HS-5 (cell line): ENCODE data around the gene SORBS2.

ENCODE experiments used
- DNase-seq: peaks from one replicate; pipeline ENCODE4 v3.0.0-alpha.2; 2012; ENCODE audit warnings: low read depth

The SORBS2 gene

DNA sequence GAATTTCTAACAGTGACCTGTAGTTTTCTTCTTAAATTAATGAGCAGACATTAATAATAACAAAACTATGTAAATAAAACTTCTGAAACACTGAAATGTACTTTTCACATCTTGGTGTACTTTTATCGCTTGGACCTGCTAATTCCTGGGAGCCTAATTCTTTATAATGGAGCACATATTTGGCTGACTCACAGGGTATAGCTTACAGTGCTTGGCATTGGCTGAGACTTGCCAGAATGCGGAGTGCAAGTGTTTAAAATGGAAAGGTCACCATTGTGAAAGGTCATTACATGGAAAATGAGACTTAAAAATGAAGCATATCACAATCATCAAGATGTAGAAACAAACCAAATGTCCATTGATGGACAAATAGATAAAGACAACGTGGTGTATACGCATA is 139.4 kb downstream of the SORBS2 start:
- no peak for DNase-seq

DNA sequence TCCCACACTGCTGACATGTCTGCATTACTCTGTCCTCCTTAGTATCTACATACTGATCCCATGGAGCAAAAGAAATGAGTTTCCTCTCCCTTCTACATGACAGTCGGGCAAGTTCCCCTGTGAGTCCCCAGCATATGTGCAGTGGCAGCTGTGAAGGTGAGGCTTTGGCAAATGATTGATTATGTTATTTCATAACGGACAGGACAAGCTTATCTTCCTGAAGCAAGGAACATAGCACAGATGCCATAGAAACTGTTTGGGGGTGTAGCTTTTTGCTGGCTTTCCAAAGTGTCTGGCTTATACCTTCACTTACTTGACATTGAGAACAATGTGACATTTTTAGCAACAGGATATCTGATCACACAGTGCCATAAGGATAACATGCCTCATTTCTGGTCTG is 139.8 kb downstream of the SORBS2 start:
- no peak for DNase-seq

DNA sequence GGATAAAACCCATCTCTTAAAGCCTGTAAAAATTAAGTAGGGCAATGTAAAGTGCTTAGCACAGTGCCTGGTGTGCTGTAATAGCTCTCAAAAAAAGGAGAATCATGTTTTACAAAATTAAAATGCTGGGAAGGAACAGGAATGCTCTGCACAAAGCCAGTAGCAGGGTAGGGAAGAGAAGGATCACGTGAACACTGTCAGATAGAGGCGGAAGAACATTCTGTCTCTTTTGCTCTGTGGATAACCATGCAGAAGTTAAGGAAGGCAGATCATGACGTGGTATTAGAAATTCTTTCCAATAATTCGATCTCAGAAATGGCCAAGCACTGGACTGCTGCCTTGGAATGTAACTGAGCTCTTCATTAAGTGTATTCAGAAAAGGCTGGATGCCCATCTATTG is 140.5 kb downstream of the SORBS2 start:
- no peak for DNase-seq

DNA sequence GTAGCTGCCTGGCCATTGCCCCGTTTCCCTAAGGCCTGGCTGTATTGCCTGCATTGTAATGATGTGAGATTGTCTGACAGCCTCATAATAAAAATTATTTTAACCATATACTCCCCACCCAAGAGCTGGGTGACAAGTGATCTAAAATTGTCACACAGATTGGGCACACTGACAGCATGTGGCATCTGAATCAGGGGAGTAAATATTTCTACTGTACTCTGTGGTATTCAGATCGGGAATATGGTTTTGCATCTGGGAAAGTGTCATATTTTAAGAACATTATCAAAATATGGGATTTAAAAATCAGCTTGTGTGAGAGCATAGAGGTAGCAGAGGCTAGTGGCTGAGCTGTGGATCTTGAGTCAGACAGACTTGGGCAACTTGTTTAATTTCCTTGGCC is 140.9 kb downstream of the SORBS2 start:
- DNase-seq, result no peak

DNA sequence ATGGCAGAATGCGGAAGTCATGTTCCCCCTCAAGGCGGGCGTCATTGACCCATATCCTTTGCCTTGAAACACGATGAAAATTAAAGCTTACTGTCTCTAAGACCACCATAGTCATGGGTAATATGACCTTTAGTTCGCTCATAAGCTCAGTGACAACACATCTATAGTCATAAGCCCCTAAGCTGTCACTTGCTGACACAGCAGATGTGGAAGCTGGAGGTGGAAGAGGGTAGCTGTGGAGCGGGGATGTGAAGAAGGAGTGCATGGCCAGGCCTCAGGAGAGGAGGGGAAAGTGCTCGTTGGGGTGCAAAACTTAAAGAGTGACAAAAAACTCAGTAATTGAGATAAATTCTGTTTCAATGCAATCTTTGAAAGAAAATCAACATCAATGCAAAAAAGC is 142.7 kb downstream of the SORBS2 start:
- no peak for DNase-seq

DNA sequence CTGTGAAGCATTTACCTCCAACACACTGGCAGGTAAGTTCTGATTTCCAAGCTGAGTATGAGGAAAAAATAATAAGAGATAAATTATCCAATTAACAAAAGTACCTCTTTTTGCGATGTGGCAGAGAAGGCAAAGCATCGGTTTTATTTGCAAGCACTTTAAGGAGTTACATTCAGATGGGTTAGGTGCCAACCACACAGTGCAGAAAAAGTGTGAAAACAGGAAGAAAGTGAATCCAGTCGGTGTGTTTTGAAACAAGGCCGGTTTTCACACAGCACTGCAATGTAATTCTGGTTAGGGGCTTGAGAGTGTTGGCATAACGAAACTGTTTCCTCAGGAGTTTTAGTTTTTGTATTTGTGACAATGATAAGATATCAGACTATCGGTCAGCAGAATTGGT is 145.8 kb downstream of the SORBS2 start:
- no peak for DNase-seq

DNA sequence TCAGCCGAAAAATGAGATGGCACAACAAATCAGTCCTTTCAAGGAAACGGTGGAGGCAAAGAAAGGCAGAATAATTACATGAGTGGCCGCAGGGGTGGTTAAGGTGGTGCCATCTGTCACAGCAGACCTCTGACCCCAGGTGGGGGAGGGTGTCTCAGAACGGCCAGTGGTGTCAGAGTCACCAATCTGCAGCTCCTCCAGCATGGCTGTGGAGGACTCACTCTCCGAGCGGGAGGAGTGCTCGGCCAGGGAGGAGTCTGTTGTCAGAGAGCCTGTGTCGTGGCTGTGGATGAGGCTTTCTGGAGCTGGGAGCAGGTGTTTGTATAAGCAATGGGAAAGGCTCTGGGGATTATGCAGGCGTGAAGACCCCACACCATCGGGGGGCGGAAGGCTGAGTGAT is 146.3 kb downstream of the SORBS2 start:
- DNase-seq, result no peak

DNA sequence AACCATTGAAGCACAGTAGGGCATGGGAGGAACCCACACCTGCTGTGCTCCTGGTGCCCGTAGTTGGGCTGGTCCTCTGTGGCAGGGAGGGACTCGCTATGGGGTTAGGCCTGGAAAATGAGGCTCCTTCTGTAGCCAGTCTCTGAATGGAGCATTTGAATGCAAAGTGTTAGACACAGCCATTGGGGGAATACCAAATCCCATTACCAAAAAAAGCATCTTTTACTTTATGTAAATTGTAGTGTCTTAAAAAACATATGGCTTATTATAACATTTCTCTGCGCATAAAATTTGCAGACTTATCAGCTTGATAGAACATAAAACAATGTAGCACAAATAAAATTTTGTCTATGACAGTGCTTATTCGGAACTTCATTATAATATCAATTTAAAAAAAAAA is 147.5 kb downstream of the SORBS2 start:
- no peak for DNase-seq

DNA sequence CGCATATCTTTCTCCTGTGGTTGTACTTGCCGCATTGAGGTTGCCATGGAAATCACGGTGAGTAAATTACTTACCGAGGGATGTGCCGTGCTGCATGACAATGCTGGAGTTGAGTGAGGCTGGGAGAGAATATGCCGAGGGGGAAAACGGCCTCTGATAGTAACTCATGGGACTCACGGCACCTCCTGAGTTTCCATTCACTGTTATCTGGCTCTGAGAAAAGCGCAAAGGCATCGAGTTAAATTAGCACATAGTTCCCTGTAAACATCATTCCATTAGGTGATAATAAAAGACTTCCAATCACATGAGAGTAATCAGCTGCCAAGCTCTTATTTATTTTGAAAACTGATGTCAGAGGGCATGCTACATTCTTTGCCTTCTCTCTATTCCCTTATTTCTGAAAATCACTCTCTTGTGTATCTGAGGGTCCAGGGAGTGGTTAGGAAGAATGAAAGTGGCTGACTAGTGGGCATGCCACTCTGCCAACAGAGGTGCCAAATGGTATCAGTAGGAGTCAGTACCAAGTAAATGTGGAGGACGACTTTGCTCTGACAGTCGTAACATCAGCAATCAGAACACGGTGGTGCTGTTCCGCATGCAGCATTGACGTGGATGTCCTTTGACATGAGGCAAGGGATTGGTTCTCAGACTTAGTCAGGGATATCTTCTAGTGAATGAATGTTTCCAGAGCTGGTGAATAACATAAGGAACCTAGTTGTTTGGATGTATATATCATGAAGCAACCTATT is 149.8 kb downstream of the SORBS2 start:
- DNase-seq, result no peak

DNA sequence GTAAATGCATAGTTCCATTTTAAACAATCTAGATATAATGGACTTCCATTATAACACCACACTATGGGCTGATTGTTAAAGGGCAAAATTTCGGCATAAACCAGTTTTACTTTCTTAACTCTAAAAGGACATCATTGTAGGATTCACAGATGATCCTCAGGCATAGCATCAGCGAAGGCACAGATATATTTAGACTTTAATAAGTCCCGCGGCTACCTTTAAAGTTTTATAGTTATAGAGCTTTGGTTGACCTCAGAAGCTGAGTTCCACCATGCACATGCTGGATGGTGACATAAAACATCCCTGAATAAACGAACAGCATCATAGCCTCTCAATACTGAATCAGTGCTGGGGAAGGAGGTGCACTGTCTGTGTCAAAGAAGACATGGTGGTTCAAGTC is 151.7 kb downstream of the SORBS2 start:
- no peak for DNase-seq

DNA sequence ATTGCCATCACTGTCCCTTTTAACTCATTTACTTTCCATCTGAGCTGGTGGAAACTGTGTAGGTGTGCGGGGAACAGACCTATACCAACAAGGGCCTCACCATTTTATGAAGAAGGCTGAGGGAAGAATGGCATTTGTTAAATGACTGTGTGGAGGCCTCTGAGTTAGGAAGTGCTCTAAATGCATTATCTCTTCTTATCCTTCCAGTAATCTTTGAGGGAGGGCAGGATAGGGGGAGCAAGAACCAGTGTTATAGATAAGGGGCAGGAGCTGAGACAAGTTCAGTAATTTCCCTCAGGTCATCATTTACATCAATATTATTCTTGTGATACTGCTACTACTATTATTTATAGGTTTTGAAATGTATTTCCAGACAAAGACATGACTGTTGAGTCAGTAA is 154.3 kb downstream of the SORBS2 start:
- DNase-seq, result no peak

DNA sequence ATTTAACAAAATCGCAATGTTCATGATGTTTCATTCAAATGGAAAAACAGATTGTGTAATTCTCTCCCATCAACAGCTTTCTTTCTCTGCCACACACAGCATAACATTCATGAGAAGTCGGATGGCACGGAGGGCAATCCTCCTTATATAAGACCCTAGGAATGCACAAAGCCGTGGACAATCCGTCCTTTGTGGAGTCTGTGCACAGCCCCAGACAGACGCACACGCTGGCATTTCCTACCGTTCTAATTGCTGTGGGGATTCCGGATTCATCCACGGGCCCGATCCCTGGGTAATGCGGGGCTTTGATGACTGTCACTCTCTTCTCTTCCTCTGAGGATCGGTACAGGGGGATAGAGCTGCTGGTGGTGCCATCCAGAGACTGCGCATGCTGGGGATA is 154.8 kb downstream of the SORBS2 start:
- no peak for DNase-seq

DNA sequence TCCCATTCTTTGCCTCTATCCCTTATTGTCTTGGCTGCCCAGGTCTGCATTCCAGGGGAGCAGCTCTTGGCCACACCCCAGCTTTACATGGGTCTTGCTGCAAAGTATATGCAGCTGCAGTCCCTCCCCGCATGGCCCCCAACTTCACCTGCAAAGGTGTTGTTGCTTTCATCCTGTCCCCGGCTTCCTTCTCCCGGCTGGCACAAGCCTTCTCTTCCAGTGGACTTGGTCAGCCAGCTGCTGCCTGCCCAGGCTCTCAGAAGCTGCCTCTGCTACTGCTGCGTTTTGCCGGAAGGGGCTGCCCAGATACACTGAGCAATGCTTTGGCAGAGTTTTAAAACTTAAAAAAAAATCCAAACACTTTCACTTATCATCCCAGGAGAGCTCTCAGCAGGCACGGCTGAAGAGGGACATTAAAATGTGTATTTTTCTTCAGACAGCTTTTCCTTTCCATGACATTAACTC is 155.5 kb downstream of the SORBS2 start:
- no peak for DNase-seq

DNA sequence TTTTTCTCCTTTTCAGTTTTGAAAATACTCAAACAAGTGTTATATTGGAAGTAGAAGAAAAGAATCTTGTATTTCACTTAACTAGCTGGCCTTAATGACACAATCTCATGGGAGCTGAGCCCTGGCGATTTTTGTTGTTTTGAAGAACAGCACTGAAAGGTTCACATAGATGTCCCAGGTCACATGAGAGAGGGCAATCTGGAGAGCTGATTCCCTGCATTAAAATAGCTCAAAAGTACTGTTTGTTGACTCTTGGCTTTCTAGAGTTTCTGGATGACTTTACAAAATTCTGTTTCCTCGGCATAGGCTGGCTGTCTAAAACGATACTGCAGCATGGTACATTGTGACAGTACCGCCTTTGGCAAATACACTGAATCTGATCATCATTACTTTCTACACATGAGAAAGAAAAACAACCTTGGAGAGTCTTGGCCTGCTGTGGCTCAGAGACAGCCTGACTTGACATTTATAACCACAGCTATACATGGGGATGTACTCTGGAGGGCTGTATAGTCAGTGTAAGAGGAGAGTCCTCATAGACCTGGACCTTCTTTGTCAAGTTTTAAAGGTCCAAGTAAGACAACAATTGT is 156.9 kb downstream of the SORBS2 start:
- DNase-seq, result no peak

DNA sequence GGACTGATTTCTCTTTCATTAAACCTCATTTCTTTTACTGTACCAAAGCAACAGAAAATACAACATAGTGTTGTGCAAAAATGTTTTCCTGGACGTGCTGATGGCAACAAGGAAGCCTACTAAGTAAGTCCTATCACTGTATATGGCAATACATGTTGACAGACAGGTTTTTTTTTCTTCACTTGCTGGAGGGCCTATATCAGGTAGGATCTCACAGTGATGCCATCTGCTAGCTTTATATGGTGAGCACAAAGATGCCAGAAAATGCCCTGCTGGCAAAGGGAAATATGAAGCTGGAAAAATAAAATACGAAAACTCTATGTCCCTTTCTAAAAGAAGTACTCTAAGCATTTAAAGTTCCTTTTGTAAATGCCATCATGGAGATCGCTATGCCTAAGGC is 157.7 kb downstream of the SORBS2 start:
- no peak for DNase-seq

DNA sequence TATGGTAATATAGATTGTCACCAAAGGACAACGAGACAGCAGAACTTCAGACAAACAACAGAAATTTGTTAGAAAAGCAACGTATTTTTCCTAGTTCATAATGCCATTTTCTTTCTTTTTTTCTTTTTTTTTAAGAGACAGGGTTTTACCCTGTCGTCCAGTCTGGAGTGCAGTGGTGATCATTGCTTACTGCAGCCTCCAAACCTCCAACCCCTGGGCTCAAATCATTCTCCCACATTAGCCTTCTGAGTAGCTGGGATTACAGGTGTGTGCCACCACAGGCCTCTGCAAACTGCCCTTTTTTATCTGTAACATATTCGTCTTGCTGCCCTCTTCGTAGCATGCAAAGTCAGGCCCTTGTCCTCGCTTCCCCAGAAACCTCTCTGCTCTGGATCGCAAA is 160.1 kb downstream of the SORBS2 start:
- DNase-seq, result no peak

DNA sequence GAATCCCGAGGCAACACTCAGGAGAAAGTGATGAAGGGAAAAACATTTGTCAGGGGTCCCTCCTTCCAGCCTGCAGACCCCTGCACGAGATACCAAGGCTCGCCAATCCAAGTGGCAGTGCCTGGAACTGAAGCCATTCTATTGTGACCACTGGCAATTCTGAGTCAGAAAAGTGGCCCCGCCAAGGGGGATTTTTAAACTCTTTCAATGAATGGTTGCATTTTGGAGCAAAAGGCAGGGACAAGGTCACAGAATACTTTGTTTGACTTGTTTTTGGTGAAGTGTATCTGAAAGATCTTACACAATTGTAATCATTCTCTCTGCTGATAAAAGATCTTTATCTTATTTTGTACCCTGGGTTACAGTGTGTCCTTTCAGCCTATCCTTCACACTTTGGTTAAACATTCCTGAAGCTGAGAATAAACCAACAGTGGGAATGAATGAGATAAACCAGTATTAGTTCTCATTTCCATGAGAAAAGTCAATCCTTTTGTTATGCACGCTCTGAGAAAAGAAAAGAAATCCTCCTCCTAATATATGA is 160.8 kb downstream of the SORBS2 start:
- no peak for DNase-seq

DNA sequence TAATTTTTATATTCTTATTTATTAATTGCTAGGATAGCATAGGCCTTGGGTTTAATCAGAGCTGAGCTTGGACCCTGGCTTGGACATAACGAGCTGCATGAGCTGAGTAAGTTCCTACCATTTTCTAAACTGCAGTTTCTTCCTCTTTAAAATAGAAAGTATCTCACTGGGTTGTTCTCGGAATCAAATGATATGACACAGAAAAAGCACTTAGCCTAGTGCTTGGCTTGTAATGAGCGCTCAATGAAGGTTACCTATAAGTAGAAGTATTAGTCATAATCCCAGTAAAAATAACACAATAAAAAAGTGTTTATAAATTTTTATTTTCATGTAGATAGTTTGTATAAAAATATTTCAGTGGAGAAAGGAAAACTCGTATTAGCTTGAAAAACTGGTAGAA is 163.4 kb downstream of the SORBS2 start:
- DNase-seq, result no peak

DNA sequence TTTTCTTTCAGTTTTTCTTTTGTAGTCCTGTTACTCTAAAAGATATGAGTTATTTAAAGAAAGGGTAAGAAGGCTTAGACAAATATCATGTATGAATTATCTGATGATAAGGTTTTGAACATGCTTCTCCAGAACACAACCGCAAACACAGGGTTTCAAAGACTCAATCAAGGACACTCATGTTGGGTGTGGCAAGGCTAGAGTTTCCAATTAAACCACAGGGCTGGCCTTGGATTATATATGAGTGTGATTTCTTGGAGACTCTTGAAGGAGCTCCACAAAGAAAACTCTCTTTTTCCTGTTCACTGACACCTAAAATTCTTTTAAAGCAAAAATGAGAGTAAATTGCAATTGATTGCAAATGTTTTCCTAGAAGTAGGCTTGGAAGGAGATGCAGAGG is 166.6 kb downstream of the SORBS2 start:
- no peak for DNase-seq

DNA sequence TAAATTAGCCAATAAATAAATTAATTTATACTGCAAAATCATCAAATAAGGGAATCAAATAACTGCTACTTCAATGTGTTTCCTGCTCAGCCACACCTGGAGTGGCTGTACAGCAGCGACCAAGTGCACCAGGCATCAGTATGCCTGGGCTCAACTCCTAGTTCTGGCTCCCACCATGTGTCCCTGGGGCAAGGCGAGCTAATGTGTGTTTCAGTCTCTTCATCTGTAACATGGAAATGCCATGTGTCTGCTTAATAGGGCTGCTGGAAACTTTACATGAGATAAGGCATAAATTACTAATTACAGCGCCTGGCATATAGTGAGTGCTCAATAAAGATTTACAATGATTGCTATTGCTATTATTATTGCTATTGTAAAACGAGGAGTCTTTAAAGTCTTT is 167.6 kb downstream of the SORBS2 start:
- DNase-seq, result no peak

DNA sequence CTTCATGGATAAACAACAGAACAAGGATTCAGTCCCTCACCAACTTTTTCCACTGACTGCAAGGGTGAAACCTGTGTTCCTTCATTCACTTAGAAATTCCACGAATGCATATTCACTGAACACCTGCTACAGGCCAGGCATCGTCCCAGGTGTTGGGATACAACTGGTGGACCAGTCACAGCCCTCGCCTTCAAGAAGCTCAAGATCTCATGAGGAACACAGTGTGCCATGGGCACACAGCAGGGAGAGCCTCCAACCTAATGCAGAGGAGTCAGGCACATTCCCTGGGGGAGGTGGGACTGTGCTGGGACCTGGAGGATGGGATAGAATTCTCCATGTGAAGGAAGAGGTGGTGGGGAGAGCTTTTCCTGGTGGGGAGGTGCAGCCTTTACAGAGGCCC is 169.1 kb downstream of the SORBS2 start:
- no peak for DNase-seq

DNA sequence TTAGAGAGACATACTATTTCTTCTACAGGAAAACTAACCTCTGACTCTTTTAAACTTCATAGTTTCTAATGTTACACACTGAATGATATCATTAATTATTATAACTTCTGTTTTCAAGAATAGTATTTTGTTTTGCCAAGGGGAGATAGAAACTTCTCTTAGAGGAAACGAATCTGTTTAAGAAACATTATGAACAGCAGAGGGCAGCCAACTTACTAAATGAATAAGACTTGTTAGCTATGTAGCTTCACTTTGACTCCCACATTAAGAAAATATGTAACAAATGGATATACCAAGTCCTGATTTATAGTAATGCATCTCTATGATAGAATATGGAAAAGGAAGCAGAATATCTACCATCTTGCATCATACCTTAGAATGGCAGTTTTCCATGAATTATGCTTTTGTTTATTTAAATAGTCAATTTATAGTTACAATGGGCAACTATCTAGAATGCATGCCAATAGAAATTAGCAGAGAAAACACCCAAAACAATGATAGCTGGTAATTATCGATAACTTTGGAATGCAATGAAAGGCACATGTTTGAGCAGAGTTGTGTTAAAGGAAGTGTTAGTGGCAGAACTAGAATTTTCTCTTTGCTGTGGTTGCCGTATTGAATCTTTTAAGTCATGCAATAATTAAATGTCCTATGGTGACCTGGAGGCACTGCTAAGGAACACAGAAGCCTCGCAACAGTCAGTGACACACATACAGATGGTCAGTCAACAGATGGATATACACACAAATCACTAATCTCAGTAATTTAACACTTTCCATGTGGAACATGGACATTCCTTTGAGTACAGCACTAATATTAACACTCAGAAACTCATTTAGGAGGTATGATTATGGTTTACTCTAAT is 171.0 kb downstream of the SORBS2 start:
- DNase-seq, result peak; percentile 29
